Panc1 (cell line): ENCODE measurements around the gene TMEM271.

Experiments
- CTCF ChIP-seq: fragments of 450-650 bp; IDR thresholded peaks from 2 replicates; pipeline ENCODE4 v1.5.1; 2017; ENCODE audit warnings: mild to moderate bottlenecking
- POLR2AphosphoS5 ChIP-seq: IDR thresholded peaks from 2 replicates; pipeline ENCODE4 v1.6.1; 2012; ENCODE audit warnings: mild to moderate bottlenecking, low read depth, low read length, moderate library complexity
- REST ChIP-seq, 2 experiments: IDR thresholded peaks; 2 replicates each; pipeline ENCODE4 v1.6.1; 2011 to 2012; ENCODE audit warnings: low read depth in 2 of 2, control low read depth in 1 of 2, low read length in 1 of 2, mild to moderate bottlenecking in 1 of 2, moderate library complexity in 1 of 2; ENCODE audit not compliant: insufficient read depth in 1 of 2
- SIN3A ChIP-seq: IDR thresholded peaks from 2 replicates; pipeline ENCODE4 v1.6.1; 2012; ENCODE audit warnings: low read depth, mild to moderate bottlenecking, low read length, moderate library complexity, borderline replicate concordance; ENCODE audit not compliant: insufficient read depth
- TCF7L2 ChIP-seq: IDR thresholded peaks from 2 replicates; pipeline ENCODE4 v1.6.1; 2011; ENCODE audit warnings: mild to moderate bottlenecking, low read depth, low read length, inconsistent platforms

- no peak for TF ChIP-seq CTCF
- no peak for TF ChIP-seq REST (IDR thresholded peaks at IDR 0.05; ENCODE audit: insufficient read depth in 1 of 2, low read depth in 2 of 2, low read length in 1 of 2)
- TF ChIP-seq SIN3A, result no peak
- no peak for TF ChIP-seq POLR2AphosphoS5
- no peak for TF ChIP-seq TCF7L2
Observed at GRCh38 chr4:533318-534100, 42.6 kb downstream of the TMEM271 start.
